Skeletal muscle tissue (tissue), 4 donors: ENCODE results near the gene KIF1B. TPM values are rescaled to one million over a fixed set of nuclear protein-coding genes. Genes with fewer than 3 reads are reported as not detected.

Experiments
- H3K27ac ChIP-seq: one replicate; pipeline ENCODE4 v1.7.0; 2013; ENCODE audit warnings: mild to moderate bottlenecking, low read depth, low read length, inconsistent platforms
- H3K27me3 ChIP-seq, 3 donors: one replicate each; pipeline ENCODE4 v1.7.0; 2013; ENCODE audit warnings: low read length in 3 of 3; ENCODE audit not compliant: control insufficient read depth in 3 of 3, insufficient read depth in 3 of 3
- H3K36me3 ChIP-seq, 3 donors: one replicate each; pipeline ENCODE4 v1.7.0; 2013; ENCODE audit warnings: low read length in 3 of 3; ENCODE audit not compliant: control insufficient read depth in 3 of 3, insufficient read depth in 3 of 3
- H3K4me1 ChIP-seq, 3 donors: one replicate each; pipeline ENCODE4 v1.7.0; 2013; ENCODE audit warnings: low read length in 3 of 3, mild to moderate bottlenecking in 3 of 3; ENCODE audit not compliant: control insufficient read depth in 3 of 3, insufficient read depth in 3 of 3
- H3K4me3 ChIP-seq, 3 donors: one replicate each; pipeline ENCODE4 v1.7.0; 2013; ENCODE audit warnings: low read length in 3 of 3
- H3K9ac ChIP-seq, 3 donors: one replicate each; pipeline ENCODE4 v1.7.0; 2013; ENCODE audit warnings: low read length in 3 of 3, mild to moderate bottlenecking in 3 of 3, moderate library complexity in 2 of 3, low read depth in 1 of 3
- H3K9me3 ChIP-seq, 3 donors: one replicate each; pipeline ENCODE4 v1.7.0; 2013; ENCODE audit warnings: low read length in 3 of 3; ENCODE audit not compliant: control insufficient read depth in 3 of 3
- total RNA-seq: library from RNA; depleted of rRNA; stranded (reverse); fragments of >200 nt; gene quantifications from one replicate; pipeline ENCODE4 v1.2.3, GENCODE V29; 2014
- donor health status: Osteomylitis.

Gene KIF1B
- total RNA-seq, 1 donor from 2014 or later: 127 TPM

DNA sequence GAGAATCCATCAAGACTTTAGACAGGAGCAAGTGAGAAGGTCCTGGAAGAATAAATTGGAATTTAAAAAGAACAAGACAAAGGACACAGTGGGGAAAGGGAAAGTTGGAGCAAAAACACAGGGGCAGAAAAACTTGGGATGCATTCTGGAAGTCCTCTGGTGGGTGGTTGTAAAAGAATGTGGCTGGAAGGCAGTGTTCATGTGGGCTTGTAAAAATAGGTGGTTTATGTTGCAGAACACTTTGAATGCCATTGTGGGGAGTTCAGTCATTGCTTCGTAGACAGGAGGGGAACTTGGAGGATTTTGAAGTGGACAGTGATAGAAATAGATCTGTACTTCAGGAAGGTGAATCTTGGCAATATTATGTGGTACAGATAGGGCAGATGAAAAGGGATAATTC lies 15.2 kb downstream of the KIF1B start:
- Histone ChIP-seq H3K27me3 (no peaks in the 10 kb centered on the region), H3K36me3 (no peaks in the 10 kb centered on the region), H3K27ac (no peak overlapping the region), H3K4me3 (no peak overlapping the region), H3K4me1 (peaks cover 22 to 47% (median 23%) of the 10 kb centered on the region in 3 donors), H3K9me3 (no peaks in the 10 kb centered on the region), H3K9ac (no peak overlapping the region)

GRCh38 chr1:10228528-10228927 lies 18.2 kb downstream of the KIF1B start:
- no peak overlapping the region for H3K27ac ChIP-seq

GRCh38 chr1:10229903-10230302 lies 19.5 kb downstream of the KIF1B start:
- Histone ChIP-seq H3K9ac (no peak overlapping the region), H3K4me1 (peaks cover 17 to 35% (median 18%) of the 10 kb centered on the region in 3 donors), H3K27ac (no peak overlapping the region), H3K27me3 (no peaks in the 10 kb centered on the region), H3K4me3 (no peak overlapping the region), H3K36me3 (peaks cover 0 to 5% (median 1%) of the 10 kb centered on the region in 3 donors), H3K9me3 (no peaks in the 10 kb centered on the region)

More at GRCh38 chr1:10228528-10228927, 18.2 kb downstream of the KIF1B start:
- Histone ChIP-seq H3K36me3 (peaks cover 0 to 2% (median 0%) of the 10 kb centered on the region in 3 donors), H3K9me3 (no peaks in the 10 kb centered on the region), H3K9ac (no peak overlapping the region), H3K27me3 (no peaks in the 10 kb centered on the region), H3K4me3 (no peak overlapping the region), H3K4me1 (peaks cover 24 to 44% (median 24%) of the 10 kb centered on the region in 3 donors)

GRCh38 chr1:10232163-10232562 lies 21.8 kb downstream of the KIF1B start:
- no peaks in the 10 kb centered on the region for H3K27me3 ChIP-seq
- H3K9me3 ChIP-seq: no peaks in the 10 kb centered on the region
- no peak overlapping the region for H3K27ac ChIP-seq
- peaks cover 3 to 11% (median 7%) of the 10 kb centered on the region in 3 donors for H3K36me3 ChIP-seq
- H3K9ac ChIP-seq: peak overlapping the region in 1 of 3 donors; percentile 1
- H3K4me1 ChIP-seq: peaks cover 11 to 32% (median 22%) of the 10 kb centered on the region in 3 donors
- H3K4me3 ChIP-seq: no peak overlapping the region

DNA sequence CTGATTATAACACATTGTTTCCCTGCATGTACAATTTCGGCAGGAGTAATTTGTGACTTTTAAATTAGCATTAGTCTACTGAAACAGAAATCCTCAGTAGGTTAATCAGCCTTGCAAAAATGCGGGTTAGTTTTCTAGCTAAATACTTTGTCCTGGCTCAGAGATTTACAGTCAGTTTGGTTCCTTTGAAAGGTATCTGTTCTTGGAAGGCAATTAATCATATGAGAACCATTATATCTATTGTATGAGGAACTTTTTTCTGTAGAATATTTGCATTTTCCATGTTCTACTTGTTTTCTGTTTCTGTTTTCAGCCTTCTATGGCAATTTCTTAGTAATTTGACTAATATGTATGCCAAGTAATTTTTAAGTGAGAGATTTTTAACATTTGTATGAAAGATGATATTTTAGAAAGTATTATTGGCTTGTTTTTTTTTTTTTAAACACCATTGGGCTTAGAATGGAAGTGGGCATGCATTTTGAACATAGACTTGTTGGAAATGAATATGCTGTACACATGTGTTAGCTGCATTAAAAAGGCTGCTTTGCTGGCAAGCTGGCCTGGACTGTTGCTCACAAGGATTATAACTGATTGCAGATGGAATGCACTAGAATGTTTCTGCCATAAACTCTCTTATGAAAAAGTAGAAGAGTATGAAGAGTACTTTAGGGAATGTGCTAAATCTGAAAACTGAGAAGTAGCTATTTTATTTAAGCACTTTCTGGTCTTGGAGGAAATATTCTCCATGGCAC lies 26.2 kb downstream of the KIF1B start:
- Histone ChIP-seq H3K9me3 (no peaks in the 10 kb centered on the region), H3K9ac (no peak overlapping the region), H3K4me1 (peaks cover 15 to 32% (median 27%) of the 10 kb centered on the region in 3 donors), H3K27me3 (no peaks in the 10 kb centered on the region), H3K4me3 (no peak overlapping the region), H3K36me3 (peaks cover 3 to 11% (median 7%) of the 10 kb centered on the region in 3 donors), H3K27ac (no peak overlapping the region)

GRCh38 chr1:10237157-10237539 lies 26.8 kb downstream of the KIF1B start:
- Histone ChIP-seq H3K27ac (no peak overlapping the region), H3K9ac (no peak overlapping the region), H3K4me1 (peaks cover 20 to 36% (median 26%) of the 10 kb centered on the region in 3 donors), H3K9me3 (no peaks in the 10 kb centered on the region), H3K36me3 (peaks cover 3 to 11% (median 7%) of the 10 kb centered on the region in 3 donors), H3K4me3 (no peak overlapping the region), H3K27me3 (no peaks in the 10 kb centered on the region)

DNA sequence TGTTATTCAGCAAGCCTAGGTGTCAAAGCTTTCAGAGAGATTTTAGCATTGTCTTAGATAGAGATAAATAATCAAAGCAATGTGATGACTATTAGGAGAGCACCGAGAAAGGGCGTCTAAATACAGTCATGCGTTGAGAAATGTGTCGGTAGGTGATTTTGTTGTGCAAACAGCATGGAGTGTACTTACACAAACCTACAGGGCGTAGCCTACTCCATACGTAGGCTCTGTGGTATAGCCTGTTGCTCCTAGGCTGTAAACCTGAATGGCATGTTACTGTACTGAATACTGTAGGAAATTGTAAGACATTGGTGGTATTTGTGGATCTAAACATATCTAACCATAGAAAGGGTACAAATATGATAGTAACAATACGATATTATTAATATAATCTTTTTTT lies 31.8 kb downstream of the KIF1B start:
- Histone ChIP-seq H3K4me3 (no peak overlapping the region), H3K9me3 (no peaks in the 10 kb centered on the region), H3K36me3 (no peaks in the 10 kb centered on the region), H3K4me1 (peaks cover 16 to 37% (median 28%) of the 10 kb centered on the region in 3 donors), H3K9ac (no peak overlapping the region), H3K27ac (no peak overlapping the region), H3K27me3 (no peaks in the 10 kb centered on the region)

GRCh38 chr1:10242811-10243210 lies 32.4 kb downstream of the KIF1B start:
- no peaks in the 10 kb centered on the region for H3K9me3 ChIP-seq
- H3K27ac ChIP-seq: no peak overlapping the region
- H3K4me1 ChIP-seq: peaks cover 15 to 39% (median 30%) of the 10 kb centered on the region in 3 donors
- peak overlapping the region in 1 of 3 donors; percentile 8 for H3K9ac ChIP-seq
- H3K4me3 ChIP-seq: no peak overlapping the region
- H3K36me3 ChIP-seq: no peaks in the 10 kb centered on the region
- no peaks in the 10 kb centered on the region for H3K27me3 ChIP-seq

- Histone ChIP-seq H3K4me1 (peaks cover 29 to 52% (median 50%) of the 10 kb centered on the region in 3 donors), H3K9ac (no peak overlapping the region), H3K4me3 (no peak overlapping the region), H3K27me3 (no peaks in the 10 kb centered on the region), H3K9me3 (no peaks in the 10 kb centered on the region), H3K36me3 (no peaks in the 10 kb centered on the region), H3K27ac (peak overlapping the region; percentile 15)
These were observed 35.3 kb downstream of the KIF1B start for GRCh38 chr1:10245674-10246073.

GRCh38 chr1:10249808-10250457 lies 39.6 kb downstream of the KIF1B start:
- peak overlapping the region; percentile 75 for H3K27ac ChIP-seq
- H3K27me3 ChIP-seq: no peaks in the 10 kb centered on the region
- H3K4me1 ChIP-seq: peaks cover 42 to 75% (median 72%) of the 10 kb centered on the region in 3 donors
- H3K9ac ChIP-seq: no peak overlapping the region
- H3K9me3 ChIP-seq: no peaks in the 10 kb centered on the region
- no peaks in the 10 kb centered on the region for H3K36me3 ChIP-seq
- peak overlapping the region in 1 of 3 donors; percentile 37 for H3K4me3 ChIP-seq
